PFSK-1 (cell line): ENCODE data around the gene DCAF17.

ENCODE experiments used
- POLR2AphosphoS5 ChIP-seq: IDR thresholded peaks from 2 replicates; pipeline ENCODE4 v1.6.1; 2012; ENCODE audit warnings: low read depth, mild to moderate bottlenecking, control low read depth, low read length, moderate library complexity
- SIN3A ChIP-seq: IDR thresholded peaks from 2 replicates; pipeline ENCODE4 v1.6.1; 2012; ENCODE audit warnings: mild to moderate bottlenecking, low read length, moderate library complexity, borderline replicate concordance; ENCODE audit not compliant: insufficient read depth

DNA sequence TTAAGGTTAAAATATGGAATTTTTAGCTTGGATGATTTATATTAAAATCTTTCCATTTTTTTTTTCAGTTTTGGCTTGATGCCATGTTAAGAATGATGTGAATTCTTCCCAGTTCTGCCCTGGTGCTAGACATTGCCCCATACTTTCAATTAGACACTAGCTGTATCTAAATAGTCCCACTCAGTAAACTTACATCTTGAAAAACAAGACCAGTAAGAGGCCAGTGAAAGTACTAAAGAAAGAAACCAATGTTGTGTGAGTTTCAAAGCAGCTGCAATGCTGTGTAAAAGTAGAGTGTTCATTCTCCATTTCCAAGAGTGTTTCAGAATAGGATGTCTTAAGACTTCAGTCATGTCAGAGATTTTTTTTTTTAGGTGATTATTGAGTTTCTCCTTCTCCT, 48.3 kb downstream of the DCAF17 start:
- TF ChIP-seq SIN3A (no peak), POLR2AphosphoS5 (no peak)
